ENCODE measurements around the gene RAE1.

DNA sequence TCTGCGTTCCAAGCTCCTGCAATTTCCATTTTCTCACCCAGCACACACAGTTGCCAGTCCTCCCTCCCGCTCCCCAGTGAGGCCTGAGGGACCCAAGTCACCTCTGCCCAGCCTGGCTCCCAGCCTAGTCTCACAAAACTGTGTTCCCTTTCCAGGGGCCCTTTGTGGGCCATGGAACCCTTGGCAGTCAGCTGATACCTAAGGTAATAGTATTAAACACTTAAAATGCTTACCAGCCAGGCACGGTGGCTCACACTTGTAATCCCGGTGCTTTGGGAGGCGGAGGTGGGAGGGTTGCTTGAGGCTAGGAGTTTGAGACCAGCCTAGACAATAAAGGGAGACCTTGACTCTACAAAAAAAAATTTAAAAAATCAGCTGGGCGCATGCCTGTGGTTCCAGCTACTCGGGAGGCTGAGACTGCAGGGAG lies 36.9 kb downstream of the RAE1 start:
- TF ChIP-seq KAT7 (CRISPR knock-in tag; IDR thresholded peaks at IDR 0.05; ENCODE audit: borderline replicate concordance): no peak
- no peak for TF ChIP-seq NR3C1 (CRISPR knock-in tag; conservative IDR thresholded peaks at IDR 0.05; ENCODE audit: low read depth)
- no peak for TF ChIP-seq CREB1 (CRISPR knock-in tag; IDR thresholded peaks at IDR 0.05)
- TF ChIP-seq CTCF (IDR thresholded peaks at IDR 0.05): no peak
- TF ChIP-seq, protein P1, sequence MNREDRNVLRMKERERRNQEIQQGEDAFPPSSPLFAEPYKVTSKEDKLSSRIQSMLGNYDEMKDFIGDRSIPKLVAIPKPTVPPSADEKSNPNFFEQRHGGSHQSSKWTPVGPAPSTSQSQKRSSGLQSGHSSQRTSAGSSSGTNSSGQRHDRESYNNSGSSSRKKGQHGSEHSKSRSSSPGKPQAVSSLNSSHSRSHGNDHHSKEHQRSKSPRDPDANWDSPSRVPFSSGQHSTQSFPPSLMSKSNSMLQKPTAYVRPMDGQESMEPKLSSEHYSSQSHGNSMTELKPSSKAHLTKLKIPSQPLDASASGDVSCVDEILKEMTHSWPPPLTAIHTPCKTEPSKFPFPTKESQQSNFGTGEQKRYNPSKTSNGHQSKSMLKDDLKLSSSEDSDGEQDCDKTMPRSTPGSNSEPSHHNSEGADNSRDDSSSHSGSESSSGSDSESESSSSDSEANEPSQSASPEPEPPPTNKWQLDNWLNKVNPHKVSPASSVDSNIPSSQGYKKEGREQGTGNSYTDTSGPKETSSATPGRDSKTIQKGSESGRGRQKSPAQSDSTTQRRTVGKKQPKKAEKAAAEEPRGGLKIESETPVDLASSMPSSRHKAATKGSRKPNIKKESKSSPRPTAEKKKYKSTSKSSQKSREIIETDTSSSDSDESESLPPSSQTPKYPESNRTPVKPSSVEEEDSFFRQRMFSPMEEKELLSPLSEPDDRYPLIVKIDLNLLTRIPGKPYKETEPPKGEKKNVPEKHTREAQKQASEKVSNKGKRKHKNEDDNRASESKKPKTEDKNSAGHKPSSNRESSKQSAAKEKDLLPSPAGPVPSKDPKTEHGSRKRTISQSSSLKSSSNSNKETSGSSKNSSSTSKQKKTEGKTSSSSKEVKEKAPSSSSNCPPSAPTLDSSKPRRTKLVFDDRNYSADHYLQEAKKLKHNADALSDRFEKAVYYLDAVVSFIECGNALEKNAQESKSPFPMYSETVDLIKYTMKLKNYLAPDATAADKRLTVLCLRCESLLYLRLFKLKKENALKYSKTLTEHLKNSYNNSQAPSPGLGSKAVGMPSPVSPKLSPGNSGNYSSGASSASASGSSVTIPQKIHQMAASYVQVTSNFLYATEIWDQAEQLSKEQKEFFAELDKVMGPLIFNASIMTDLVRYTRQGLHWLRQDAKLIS (CRISPR knock-in tag; IDR thresholded peaks at IDR 0.05; ENCODE audit: borderline replicate concordance): no peak
- no peak for TF ChIP-seq TEAD4 (CRISPR knock-in tag; IDR thresholded peaks at IDR 0.05)
- TF ChIP-seq FOXK1 (CRISPR knock-in tag; IDR thresholded peaks at IDR 0.05): no peak

Data from WTC11 (cell line).